CD4-positive, alpha-beta T cell treated with Interleukin-17A for 1 hour (primary cell): ENCODE data around the gene NEURL1.
A peak's percentile ranks its signal among the peaks of the same experiment; 100 is the strongest.

ENCODE experiments used
- DNase-seq: peaks from one replicate; pipeline ENCODE4 v3.0.0-alpha.2; 2020

NEURL1 gene, protein sequence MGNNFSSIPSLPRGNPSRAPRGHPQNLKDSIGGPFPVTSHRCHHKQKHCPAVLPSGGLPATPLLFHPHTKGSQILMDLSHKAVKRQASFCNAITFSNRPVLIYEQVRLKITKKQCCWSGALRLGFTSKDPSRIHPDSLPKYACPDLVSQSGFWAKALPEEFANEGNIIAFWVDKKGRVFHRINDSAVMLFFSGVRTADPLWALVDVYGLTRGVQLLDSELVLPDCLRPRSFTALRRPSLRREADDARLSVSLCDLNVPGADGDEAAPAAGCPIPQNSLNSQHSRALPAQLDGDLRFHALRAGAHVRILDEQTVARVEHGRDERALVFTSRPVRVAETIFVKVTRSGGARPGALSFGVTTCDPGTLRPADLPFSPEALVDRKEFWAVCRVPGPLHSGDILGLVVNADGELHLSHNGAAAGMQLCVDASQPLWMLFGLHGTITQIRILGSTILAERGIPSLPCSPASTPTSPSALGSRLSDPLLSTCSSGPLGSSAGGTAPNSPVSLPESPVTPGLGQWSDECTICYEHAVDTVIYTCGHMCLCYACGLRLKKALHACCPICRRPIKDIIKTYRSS

DNA sequence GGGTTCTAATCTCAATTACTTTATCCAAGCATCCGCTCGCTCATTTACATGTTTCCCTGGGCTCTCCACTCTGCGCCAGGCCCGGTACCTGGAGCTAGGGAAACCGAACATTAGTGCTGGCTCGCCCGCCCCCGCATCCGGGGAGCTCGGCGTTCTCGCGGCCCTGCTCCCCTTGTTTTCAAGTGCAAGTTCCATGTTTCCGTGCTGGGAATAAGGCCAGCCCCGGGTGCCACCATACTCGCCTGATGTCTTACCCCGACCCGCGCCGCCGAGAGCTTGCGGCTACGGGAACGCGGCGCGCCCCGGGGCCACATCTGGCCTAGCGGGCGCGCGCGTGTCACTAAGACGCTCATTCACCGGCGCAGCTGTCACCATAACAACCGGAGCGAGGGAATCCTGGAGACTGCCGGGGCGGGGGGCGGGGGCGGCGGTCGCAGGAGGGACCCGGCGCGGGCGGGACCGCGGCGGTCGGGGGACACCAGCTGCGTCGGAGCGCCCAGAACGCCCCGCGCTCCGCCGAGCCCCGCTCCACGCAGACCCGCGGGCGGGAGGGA, at the start of gene NEURL1:
TSS of gene NEURL1 (plus strand) at position 344 of the 554 bp plus-strand sequence. CDS start 683 bp downstream, outside the sequence.
- DNase-seq = no peak

DNA sequence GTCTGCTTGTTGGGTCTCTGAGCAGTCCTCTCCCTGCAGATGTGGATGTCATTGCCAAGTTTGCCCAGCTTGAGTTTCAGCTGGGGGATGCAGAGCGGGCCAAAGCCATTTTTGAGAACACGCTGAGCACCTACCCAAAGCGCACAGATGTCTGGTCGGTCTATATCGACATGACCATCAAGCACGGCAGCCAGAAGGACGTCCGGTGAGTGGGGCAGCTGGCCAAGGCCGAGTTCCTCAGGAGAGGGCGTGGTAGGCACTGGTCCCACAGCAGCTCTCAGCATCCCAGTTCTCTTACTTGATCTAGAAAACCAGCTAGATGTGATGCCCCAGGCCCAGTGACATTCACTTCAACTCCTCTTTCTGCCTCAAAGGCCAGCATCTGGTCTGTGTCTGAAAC, 49.0 kb upstream of the NEURL1 start:
- no peak for DNase-seq

DNA sequence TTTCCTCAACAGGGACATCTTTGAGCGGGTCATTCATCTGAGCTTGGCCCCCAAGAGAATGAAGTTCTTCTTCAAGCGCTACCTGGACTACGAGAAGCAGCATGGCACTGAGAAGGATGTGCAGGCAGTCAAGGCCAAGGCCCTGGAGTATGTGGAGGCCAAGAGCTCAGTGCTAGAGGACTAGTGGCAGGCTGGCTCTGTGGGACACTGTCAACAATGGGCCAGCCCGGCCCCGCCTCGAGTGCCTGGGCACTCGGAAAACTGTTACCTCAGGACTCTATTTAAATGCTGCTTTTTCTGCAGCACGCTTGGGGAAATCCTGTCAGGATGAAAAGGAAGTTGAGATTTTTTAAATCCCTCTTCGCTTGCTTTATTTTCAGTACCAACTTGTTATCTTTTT, 48.1 kb upstream of the NEURL1 start:
- DNase-seq = no peak

DNA sequence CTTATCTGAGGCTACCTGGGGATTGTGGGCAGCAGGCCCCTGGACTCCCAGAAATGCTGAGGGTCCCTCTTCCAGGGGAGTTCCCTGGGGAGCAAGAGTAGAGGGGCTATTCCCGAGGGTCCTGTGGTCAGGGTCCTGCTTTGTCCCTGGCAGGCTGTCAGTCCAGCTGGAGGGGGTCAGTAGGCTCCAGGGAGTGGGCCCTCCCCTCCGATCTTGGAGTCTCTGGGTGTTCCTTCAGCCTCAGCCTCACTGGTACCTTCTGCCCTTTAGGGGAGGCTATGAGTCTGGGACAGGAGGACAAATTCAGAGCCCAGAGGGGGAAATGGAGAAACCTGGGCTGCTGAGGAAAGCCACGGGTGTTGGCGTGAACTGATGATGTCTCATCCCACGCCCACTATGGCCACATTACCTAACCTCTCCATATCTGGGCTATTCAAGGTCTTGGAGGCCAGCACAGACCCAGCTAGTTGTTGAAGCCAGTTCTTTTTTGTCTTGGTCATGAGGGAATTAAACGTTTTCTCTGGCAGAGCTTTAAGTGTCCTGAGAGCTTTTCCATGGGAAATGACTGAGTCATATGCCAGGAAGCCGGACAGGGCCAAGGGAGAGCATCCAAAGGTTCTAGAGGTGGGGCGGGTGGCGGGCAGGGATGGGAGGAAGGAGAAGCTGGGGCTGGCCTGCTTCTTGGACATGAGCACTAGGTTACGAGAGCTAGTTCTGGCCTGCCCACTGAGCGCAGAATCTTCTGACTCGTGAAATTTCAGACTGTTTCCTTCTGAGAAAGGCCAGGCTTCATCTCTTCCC, 47.5 kb upstream of the NEURL1 start:
- no peak for DNase-seq

DNA sequence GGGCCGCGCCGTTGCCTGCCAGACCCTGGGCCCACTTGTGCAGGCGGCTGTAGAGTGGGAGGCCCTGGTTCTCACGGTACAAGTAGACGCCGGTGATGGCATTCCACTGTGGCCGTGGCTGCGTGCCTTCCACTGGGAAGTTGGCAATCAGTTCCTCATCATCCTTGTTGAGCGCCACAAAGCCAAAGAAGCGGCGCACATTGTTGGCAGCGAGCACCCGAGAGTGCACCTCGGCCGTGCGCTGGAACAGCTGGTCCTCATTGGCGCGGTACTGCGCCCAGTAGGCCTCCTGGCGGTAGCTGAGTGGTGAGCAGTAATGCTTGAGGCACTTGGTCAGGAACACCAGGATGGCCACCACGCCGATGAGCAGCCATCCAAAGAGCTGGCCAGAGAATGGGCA, 46.3 kb upstream of the NEURL1 start:
- no peak for DNase-seq

DNA sequence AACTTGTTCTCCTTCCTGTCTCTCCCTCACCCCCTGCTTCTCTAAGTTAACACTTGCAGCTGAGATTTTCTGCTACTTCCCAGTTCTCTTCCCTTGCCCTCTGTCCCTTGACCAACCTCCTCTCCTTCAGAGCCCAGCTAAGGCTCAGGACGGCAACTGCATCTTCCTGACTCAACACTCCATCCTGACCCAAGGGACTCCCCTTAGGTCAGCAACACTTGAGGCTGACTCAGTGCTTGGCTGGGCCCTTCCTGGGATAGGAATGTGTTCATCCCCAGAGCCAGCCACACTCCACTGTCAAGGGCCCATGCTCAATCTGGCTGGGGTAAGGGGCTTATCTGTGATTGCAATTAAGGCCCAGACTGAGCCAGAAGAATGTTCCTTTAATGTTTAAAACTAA, 44.8 kb upstream of the NEURL1 start:
- no peak for DNase-seq

DNA sequence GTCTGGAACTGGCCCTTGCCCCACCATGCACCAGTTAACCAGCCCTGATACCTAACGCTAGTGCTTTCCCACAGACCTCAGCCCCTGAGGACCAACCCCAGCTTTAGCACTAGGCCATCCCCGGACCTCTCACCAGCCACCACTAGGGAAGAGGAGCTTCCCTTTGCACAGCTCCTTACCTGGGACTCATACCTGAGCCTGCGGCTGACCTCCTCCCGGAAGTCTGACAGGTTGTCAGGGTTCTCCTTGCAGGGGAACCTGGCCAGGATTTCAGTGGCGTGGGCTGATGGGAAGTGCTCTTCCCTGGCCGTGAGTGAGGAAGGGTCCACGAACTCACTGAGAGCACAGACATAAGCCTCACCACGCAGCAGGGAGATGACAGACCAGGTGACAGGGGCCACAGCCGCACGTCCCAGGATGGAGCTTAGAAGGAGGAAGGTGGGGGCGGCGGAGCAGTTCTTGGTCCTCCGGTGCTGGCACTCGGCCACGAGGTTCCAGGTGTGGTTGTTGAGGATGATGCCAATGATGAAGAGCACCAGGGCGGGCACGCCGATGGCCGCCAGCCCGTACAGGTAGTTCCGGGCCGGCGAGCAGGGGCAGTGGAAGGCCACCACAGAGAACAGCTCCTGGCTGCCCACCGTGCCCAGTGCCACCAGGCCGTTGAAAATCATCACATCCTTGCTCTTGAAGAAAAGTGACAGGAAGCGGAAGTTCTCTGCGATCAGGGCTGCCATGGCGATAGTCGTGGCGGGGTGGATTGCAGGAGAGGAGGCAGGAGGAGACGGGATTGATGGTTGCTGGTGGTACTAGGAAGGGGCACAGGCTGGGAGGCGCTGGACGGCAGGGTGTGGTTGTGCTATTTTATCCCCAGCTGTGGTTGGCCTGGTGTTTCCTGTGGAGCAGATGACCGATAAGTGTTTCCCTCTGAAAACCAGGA, 44.0 kb upstream of the NEURL1 start:
- no peak for DNase-seq

DNA sequence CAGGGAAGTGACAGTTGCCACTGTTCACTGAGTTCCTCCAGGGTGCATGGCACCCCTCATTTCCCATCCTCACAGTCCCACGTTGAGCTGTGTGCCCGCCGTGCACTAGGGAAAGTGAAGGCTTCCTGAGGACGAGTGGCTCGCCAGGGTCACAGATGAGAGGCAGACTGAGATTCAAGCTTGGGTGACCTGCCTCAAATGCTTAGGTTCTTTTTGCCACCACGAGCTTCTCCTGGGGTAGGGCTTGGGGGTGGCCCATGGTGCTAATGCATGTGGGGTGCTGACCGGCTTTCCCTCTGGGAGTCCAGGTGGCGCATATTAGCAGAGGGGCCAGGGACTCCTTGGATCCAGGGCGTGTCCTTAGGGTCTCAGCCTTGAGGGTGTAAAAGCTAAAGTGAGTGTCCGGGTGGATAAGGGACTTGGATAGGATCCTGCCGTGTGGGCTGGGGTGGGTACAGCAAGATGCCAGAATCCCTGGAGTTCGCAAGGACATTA, 43.3 kb upstream of the NEURL1 start:
- no peak for DNase-seq

DNA sequence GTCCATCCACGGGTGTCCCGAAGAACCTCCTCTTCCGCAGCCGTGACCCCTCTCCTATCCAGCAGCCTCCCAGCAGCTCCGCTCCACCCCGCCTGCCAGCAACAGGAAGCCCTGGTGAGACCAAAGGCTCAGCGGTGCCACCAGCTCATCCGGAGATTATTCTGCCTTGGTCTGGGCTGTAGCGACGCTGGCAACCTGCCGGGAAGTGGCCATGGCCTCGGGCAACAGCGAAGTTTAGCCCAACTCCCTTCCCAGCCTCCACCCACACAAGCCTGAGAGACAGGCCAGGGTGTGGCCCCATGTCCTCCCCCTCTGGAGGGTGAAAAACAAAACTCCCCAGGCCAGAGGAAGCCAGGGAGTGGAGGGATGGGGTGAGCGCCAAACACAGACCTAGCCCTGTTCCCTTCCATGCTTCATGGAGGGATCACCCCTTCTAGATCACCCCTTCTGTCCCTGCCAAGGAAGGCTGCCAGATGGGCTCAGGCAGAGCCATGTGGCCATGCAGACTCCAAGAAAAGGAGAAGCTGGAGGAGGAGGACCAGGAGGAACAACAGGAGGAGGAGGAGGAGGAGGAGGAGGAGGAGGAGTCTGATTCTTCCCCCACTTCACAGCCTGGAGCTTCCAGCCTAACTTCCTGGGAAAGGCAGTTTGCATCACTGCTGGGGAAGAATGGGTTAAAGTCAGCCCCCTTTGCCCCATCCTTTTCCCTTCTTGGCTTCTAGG, 42.3 kb upstream of the NEURL1 start:
- peak; percentile 59 for DNase-seq

DNA sequence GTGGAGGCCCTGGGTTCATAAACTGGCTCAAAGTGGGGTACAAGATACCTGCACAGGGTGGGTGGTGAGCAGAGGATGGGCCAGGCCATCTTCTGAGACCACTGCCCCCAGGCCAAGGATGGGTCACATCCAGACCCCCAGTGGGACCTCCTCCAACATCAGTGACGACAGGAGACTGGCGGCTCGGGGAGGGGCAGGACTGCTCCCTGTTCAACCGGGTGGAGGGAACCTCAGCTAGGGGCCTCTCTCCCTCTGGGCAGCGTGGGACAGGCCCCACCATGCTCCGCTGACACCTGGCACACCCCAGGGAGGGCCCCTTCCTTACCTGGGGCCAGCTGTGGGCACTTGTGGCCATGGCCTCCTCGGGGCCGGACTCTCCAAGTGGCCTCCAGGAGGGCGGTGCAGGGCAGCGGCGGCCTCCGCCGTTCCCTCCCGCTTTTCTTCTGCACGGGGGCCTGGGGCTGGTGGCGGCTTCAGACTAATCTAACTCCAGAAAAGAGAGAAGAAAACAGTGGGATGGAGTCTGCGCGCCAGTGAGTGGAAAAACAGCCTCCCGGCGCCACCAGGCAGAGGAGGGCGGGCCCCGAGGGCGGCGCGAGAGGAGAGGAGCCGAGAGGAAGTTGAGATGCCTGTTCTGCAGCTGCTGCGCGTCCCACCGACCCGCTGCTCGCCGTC, 41.5 kb upstream of the NEURL1 start, which contains the start of gene CALHM2:
TSS of gene CALHM2 (minus strand) at position 540 of the 675 bp plus-strand sequence. CDS start 2,429 bp downstream, outside the sequence.
- DNase-seq = peak; percentile 50

DNA sequence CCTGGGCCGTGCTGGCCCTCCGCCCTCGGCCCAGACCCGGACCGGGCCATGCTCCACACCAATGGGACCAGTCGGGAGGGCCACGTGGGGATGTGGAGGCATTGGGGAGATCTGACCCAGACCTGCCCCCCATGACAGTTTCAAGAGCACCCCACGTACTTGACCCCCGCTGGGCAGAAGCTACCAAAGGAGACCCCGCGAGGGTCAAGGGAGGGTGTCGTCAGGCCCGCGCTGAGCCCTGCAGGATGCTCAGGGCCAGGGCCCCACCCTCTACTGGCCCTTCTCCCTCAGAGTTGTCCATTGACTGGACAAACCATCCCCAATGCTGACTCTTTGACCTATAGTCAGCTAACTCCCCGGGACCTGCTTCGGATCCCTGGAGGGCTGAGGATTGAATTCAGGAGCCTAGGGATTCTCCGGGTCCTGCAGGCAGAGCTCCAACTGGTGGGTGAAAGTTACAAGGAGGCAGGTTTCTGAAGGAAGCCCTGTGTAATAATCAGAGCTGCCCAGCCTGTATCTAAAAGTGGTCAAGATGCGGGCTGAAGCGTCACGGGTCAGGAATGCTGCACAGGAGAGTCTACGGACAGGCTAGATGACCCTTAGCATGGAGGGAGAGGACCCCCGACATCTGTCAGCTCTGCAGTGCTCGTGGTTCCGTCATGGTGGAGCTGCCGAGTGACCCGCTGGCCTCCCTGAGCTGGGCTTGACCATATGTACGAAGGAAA, 40.8 kb upstream of the NEURL1 start:
- DNase-seq = no peak

DNA sequence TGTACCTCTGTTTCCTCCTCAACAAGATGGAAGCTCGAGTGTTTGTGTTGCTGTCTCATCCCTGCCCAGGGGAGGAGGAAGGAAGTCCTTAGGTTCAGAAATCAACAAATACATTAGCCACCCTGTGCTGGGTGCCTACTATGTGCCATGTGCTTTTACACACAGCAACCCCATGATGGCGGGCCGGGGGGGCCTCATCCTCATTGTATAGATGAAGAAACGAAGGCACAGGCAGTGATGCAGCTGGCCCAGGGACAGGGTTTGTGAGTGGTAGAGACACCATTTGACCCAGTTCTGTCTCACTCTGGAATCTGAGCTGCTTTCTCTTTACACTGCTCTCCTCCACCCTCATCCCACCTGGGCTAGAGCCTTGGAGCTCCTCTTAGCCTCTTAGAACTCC, 39.5 kb upstream of the NEURL1 start:
- no peak for DNase-seq

DNA sequence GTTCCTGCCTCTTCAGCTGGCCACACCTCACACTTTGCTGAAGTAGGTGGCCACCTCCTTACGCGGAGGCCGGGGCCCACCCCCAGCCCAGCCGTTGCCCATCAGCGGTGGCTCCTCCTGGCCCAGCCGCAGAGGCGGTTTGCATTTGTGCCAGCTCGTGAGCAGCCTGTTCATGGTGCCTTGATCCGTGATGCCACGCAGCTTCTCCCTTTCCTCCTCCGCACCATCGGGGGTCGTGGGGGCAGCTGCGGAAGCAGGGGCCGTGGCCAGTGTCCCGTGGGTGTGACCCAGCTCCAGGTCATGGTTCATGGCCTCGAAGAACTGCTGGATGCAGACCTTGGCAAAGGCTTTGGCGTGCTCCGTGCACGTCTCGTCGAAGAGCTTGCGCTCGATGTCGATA, 38.3 kb upstream of the NEURL1 start:
- no peak for DNase-seq

DNA sequence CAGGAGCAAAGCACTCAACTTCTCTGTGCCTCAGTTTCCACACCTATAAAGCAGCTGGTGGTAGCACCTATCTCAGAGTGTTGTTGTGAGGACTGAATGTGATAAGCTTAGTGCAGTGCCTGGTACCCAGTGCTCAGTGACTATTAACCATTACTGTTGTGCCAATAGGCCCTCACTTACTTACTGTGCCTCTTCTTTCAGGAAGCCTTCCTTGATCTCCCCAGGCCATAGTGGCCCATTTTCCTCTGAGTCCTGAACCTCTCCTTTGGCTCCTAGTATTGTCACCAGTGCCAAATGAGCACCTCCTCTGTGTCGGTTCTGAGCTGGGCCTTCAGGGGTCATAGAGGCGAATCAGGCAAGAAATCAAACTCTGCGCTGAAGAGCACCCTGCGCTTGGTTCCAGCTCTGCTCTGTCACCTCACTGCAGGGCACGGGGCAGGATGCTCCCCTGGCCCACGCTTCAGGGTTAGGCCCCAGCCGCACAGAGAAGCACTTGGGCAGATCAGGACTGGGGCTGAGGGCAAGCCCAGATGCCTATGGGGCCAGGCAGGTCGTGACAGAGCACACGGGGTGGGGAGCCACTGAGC, 37.3 kb upstream of the NEURL1 start:
- DNase-seq = no peak

DNA sequence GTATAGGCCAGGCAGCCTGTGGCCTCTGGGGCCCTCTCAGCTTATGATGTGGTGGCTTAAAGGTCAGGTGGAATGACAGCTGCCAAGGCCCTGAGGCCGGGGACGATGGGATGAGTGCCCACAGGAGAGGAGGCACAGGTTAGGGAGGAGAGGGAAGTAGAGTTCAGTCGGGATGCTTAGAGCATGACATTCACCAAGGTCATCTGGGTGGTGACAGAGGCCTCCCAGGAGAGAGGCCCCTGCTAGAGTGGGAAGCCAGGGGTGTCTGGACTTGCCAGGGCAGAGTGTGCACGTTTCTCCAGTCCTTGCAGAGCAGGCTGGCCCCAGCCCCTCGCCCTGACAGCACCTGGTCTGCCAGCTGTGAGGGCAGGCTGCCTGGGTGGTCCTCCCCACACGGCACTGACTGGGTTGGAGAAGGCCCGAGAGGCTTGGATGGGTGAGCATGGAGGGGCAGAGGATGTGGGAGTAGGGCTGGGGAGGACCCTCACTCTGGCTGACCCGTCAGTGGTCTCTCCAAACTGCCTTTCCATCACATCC, 36.3 kb upstream of the NEURL1 start:
- no peak for DNase-seq

DNA sequence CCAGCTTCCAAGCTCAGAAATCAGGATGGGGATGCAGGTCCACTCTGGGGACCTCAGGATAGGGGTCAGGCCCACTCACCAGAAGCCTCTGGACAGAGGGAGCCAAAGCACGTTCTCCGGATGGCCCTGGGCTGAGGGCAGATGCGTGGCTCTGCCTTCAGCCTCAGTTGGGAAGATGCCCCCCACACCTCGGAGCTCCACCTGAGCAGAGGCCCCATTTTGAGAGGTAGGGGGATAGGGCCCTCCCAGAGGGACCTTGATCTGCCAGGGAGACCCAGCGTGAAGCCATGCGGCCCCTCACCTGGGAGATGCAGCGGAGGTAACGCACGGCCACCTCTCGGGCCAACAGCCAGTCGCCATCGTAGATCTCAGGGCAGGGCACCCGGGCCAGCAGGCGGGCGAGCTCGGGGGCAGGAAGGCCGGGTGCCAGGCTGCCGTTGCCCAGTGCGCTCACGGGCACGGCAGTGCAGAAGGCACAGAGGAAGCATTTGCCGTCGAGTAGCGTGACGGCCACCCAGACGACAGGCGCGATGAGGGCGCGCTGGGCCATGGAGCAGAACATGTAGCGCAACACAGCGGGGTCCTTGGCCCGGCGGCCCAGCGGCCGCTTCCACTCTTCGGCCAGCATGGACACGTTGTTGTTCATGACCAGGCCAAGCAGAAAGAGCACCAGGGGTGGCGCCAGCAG, 35.5 kb upstream of the NEURL1 start:
- no peak for DNase-seq

DNA sequence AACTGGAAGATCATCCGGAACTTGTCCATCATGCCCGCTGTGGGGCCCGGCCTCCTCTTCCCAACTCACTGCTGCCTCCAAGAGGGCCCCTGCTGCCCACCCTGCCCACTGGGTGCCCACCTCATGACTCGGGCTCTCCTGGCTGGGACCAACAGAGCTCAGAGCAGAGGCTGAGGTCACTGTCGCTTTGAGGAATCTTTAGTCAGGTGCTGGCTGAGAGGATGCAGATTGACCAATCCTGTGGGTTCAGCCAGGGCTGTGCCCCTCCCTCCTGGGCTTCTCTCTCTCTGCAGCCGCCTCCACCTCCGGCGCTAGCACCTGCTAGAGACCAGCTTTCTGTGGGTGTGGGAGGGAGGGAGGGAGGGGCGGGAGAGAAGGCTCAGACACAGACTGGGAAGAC, 34.8 kb upstream of the NEURL1 start, which contains the start of gene CALHM1:
TSS of gene CALHM1 (minus strand) at position 181 of the 400 bp plus-strand sequence. CDS start at position 32, 149 bp downstream.
- no peak for DNase-seq

DNA sequence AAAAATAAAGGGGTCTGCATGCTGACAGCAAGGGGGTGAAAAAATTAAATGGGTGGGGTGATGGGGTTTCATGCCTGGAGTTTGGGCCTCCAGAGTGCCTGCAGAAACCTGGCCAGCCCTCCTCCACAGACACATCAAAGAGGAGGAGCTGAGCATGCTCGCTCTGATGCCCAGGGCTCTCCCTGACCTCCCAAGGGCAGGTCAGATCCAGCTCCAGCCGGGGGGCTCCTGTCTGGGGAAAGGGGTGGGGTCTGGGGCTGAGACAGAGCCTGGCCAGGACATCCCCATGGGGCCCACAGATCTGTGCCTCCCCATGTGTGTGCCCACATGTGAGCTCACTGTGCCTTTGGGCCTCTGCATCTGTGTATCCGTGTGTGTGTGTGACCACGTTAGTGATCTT, 33.9 kb upstream of the NEURL1 start:
- no peak for DNase-seq

DNA sequence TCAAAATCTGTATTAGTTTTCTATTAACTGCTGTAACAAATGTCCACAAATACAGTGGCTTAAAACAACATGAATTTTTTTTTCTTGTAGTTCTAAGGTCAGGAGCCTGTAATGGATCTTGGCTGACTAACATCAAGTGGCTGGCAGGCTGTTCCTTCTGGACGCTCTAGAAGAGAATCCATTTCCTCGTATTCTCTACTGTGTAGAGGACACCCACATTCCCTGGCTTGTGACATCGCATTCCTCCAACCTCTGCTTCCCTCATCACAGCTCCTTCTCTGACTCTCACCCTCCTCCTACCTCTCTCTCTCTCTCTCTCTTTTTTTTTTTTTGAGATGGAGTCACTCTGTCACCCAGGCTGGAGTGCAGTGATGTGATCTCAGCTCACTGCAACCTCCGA, 30.0 kb upstream of the NEURL1 start:
- no peak for DNase-seq
